Activated CD4-positive, alpha-beta T cell treated with anti-CD3 and anti-CD28 coated beads, Interleukin-2, Interleukin-4, amounts not matched to agents 100 ng/mL and 50 ng/mL, durations not matched to agents 16 hours and 8 hours (primary cell): ENCODE data around the gene RNF212.
"Not testable (repeated sequence)": the region's sequence is repeated elsewhere in the genome, so short reads cannot be mapped to it uniquely, and the experiment has no call there.

Source experiments
- DNase-seq: peaks from one replicate; pipeline ENCODE4 v3.0.0-alpha.2; 2020; ENCODE audit warnings: low spot score

The RNF212 gene

DNA sequence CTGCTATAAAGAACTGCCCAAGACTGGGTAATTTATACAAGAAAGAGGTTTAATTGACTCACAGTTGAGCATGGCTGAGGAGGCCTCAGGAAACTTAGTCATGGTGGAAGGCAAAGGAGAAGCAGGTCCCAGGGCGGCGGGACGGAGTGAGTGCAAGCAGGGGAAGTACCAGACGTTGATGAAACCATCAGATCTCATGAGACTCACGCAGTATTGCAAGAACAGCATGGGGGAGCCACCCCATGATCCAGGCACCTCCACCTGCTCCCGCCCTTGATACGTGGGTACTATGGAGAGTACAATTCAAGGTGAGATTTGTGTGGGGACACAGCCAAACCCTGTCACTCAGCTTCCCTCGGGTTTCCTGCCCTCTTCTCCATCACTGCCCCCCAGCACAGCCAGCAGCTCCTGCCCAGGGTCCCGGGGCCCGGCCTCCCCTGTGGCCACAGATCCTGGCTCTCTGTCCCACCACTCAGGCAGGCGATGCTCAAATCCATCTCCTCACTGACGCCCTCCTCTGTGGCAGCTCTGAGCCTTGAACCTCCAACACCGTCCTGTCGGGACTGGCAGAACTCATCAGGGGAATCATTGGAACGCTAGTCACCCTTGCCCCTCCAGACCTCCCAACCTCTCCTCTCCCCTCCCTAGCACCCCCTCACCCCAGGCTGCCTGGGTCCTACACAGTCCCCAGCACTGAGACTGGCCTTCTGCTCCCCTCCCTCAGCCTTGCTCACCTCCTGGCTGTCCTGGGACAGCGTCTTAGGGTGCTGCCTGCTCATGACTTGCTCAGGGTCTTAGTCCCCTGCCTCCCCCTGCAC is 64.4 kb downstream of the RNF212 start:
- no peak for DNase-seq

DNA sequence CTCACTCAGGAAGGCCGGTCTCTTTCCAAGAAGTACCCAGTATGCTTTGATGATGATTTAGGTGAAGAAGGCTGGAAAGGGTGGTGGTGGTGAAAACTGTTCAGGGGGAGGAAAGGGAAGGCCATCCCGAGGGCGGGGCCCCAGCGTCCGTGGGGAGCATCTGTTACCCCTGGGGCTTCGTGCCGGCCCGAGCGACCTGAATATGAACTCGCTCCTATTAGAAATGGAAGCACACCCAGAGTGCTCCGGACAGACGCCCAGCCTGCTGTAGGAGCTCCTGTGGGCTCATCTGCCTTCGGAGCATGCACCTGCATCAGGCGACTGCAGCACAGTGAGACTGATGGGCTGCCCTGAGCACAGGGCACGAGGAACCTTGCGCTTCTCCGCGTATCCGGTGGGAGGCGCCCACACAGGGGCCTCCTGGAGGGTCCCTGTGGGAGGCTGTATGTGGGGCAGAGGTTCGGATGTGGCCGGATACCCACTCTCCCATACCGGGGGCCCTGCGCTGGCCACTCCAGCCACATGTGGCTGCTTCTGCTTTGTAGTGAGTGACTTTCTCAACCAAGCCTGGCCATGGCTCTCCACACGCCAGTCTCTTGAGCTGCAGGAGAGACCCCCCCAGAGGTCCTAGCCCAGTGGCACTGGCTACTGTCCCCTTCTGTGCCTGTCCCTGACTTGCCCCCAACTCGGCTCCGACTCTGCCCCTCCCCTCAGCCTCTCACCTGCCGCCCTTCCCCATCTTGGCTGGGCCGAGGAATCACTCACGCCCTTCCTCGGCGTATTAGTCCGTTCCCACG is 65.2 kb downstream of the RNF212 start:
- DNase-seq: no peak

- DNase-seq: no peak
Observed at GRCh38 chr4:1047106-1047975, 66.0 kb downstream of the RNF212 start.

DNA sequence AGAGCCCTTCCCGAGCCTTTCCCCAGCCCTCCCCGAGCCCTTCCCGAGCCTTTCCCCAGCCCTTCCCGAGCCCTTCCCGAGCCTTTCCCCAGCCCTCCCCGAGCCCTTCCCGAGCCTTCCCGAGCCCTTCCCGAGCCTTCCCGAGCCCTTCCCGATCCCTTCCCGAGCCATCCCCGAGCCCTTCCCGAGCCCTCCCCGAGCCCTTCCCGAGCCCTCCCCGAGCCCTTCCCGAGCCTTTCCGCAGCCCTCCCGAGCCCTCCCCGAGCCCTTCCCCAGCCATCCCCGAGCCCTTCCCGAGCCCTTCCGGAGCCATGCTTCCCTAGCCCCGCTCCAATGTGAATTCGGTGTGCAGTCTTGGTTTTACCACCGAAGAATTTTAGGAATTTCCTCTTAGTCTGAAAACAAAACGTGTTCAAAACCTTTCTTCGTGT is 66.8 kb downstream of the RNF212 start:
- not testable (repeated sequence) for DNase-seq

DNA sequence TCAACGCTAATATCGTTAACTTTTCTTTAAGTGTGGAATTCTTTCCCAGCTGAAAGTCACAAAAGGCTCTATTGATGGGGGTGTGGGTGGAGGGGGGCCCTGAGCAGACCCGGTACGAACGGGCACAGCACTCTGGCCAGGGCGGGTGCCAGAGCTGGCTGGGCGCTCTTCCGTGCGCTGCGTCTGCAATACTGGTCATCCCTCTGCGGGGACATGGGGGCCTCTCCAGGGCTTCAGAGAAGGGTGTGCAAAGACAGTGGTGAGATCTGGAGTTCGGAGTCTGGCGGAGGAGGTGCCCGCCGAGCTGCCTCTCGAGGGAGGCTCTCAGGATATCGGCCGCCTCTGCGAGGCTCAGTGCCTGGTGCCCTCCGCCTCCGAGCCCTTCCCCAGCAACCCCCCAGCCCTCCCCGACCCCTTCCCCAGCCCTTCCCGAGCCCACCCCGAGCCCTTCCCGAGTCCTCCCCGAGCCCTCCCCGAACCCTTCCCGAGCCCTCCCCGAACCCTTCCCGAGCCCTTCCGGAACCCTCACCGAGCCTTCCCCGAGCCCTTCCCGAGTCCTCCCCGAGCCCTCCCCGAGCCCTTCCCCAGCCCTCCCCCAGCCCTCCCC is 67.7 kb downstream of the RNF212 start:
- DNase-seq: no peak

- no peak for DNase-seq
Observed at GRCh38 chr4:1045193-1045594, 68.2 kb downstream of the RNF212 start.

GRCh38 chr4:1044469-1045192 is 68.7 kb downstream of the RNF212 start:
- DNase-seq: no peak

DNA sequence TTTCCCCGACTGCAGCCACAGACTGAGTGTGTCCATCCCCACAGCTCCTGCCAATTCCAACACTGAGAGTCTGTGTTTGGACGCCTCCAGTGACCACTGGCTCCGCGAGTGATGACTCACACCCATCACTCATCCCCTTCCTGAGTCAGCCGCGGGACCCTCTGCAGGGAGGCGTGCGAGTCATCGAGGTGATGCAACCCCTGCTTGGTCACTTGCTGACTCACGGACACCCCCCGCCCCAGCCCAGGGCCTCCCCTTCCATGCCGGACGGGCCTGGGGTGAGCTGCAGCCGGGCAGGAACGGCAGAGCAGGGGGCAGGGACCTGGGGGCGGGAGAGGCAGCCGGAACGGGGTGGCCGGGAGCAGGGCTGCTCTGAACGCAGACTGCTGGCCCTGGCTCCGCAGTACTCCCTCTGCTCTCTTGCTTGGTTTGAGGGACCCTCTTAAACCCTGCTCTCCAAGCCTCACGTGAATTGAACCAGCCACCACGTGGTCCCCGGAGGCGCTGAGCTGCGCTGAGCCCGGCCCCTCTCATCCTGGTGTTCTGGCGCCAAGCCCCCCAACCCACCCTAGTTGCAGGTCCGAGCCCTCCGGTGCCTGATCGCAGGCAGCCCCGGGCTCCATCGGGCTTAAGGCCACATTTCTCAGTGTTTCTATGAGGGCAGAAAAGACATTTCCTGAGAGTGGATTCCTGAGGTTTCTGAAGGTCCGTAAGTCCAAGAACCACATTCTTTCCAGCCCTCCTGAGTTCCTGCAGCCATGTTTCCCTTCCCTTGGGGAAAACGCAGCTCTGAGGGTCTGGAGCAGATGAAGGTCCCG is 69.5 kb downstream of the RNF212 start:
- DNase-seq: no peak

GRCh38 chr4:1043162-1043561 is 70.2 kb downstream of the RNF212 start:
- no peak for DNase-seq

DNA sequence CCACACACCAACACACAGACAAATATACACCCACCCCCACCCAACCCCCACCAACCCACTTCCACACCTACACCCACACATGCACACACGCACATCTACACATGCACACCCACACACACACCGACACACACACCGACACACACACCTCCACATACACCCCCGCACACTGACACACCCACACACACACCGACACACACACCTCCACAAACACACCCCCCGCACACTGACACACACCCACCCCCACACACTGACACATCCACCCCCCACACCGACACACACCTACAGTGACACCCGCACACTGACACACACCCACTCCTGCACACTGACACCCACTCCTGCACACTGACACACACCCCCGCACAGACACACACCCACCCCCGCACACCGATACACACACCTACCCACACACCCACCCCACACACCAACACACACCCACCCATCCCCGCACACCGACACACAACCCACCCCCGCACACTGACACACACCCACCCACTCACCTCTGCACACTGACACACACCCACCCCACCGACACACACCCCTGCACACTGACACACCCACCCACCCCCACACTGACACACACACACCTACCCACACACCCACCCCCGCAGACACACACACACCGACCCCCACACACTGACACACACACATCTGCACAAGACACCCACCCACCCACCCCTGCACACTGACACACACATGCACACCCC is 70.9 kb downstream of the RNF212 start:
- DNase-seq: no peak

DNA sequence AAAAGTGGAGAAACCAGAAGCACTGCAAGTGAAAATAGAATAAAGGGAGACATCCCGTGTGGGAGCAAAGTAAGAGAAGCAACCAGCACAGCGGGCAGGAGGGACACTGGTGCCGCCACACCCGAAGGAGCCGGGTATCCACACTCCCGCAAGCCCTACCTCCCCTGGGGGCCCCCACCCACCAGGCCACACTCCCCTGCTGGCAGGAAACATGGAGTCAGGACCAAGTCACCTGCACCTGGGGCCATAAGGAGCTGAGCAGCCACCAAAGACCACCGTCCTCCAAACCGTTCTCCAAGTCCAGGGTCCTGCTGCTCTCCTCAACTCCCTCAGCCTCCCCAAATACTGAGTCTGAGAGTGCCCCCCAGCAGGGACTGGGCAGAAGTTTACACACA is 71.4 kb downstream of the RNF212 start:
- DNase-seq: no peak

- DNase-seq: no peak
Observed at GRCh38 chr4:1041147-1041935, 72.0 kb downstream of the RNF212 start.

DNA sequence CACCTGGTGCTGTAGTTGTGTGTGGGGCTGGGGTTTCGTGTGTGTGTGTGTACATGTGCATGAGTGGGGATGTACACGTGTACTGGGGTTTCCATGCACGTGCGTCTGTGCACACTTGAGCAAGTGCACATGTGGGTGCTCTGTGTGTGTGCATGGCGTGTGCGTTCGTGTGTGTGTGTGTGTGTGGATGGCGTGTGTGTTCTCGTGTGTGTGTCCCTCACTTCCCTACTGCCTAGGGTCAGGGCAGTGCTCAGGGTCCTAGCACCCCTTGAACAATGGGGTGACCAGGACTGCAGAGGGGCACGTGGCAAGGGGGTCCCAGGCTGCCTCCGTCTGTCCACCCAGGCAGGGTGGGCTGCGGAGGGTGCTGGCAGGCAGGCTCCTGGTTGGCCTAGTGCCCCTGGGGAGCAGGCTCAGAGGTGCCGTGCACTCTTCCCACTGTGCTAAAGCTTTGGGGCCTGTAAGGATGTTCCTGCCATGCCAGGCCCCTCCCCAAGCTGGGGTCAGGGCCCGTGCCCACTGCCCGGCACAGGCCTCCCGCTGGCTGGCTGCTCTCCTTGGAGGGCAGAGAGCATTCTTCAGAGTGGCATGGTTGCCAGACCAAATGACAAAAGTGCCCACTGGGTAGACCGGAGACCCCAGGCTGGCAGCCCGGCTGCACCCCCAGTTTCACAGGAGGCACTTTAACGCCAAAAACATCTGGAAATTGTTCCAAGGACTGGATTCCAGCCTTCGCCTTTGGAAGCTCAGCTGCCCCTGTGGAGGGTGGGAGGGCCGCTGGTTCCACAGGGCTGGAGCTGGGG is 72.8 kb downstream of the RNF212 start:
- DNase-seq: no peak

DNA sequence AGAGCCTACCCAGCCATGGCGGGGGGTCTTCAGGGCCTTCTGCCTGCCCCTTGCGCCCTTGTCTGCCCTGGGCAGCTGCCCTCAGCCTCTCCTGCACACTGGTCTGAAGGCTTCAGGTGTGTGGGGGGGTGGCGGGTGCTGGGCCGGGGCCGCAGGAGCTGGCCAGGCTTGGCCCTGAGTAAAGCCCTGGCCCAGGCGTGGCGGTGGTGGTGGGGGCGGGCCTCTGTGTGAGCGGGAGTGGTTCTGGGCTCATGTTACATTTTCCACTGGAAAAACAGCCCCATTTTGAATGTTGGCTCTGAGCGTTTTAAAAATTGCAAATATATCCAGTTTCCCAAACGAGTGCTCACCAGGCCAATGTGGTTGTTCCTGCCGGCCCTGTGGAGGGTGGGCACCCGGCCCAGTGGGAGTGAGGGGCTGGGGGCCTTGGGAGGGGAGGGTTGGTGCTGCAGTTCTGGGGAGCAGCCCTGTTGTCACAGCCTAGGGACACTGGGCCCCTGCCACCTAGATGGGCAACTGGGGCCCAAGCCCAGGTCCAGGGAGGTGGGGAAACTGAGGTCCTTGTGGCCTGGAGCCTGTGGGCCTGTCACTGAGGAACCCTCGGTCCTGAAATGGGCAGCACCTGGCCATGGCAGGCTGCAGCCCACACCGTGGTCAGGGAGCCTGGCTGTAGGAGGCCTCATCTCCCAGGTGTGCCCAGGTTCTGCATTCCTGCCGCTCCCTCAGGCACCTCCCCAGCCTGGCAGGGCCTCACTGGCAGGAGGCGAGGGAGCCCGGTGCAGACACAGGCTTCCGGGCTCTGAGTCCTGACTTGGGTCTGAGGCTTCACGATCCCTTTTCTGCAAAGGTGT is 73.6 kb downstream of the RNF212 start:
- no peak for DNase-seq

DNA sequence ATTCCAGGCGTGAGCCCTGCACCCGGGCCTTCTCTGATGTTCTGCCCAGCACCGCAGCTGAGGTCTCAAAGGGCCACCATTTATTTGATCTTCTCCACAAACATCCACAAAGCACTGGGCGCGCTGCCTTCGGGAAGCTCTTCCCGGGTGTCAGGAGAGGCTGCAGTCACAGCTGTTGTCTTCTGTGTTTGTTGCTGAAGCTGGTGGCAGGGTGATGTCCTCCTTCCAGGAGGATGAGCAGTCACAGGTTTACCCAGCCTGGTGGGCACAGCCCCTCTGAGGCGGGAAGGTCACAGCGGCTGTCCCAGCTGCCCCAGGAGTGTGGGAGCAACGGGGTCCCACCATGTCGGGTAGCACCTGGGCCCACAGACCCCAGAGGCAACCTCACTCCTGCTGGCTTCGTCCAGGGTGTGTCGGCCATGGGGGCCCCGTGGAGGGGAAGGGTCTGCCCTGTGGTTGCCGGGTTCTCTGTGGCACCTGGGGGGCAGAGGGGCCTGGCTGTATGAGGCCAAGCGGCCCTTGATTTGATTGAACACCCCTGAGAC is 74.3 kb downstream of the RNF212 start:
- no peak for DNase-seq

GRCh38 chr4:1036976-1037810 is 76.2 kb downstream of the RNF212 start:
- DNase-seq: no peak
